Measurements from ENCODE around the gene RAB3A.
"Not testable (repeated sequence)": the region's sequence is repeated elsewhere in the genome, so short reads cannot be mapped to it uniquely, and the experiment has no call there.

The RAB3A gene

DNA sequence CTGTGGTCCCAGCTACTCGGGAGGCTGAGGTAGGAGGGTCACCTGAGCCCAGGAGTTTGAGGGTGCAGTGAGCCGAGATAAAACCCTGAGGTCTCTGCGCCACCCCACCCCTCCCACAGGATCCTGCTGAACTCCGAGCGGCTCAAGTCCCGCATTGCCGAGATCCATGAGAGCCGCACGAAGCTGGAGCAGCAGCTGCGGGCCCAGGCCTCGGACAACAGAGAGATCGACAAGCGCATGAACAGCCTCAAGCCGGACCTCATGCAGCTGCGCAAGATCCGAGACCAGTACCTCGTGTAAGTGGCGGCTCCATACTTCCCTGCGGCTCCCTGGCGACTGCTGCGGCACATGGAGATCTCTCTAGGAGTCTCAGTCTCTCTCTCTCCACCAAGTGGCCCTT, 36.8 kb downstream of the RAB3A start:
- no peak for DNase-seq

DNA sequence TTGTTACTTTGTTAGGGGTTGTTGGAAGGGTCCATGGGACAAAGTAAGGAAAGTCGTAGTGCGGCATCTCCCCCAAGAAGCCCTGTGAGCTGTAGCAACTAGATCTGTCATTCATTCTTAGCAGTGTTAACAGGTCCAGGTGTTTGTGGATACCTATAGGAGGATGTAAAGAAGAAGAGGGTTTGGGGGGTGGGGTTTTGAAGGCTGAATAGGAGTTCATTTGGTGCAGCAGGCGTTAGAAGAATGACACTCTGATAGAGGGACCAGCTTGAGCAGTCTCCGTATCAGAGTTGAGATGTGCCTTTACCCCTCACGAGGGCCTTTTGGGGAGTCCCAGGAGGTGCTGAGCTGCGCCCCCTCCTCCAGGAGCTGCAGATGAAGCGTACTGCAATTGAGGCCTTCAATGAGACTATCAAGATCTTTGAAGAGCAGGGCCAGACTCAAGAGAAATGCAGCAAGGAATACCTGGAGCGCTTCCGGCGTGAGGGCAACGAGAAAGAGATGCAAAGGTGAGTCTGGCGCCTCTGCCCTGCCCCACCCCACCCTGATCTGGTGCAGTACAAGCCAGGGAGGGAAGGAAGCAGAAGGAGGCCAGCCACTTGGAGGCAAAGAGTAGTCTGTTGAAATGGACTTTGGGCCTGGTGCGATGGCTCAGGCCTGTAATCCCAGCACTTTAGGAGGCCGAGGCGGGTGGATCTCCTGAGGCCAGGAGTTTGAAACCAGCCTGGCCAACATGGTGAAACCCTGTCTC, 37.9 kb downstream of the RAB3A start:
- no peak for DNase-seq

DNA sequence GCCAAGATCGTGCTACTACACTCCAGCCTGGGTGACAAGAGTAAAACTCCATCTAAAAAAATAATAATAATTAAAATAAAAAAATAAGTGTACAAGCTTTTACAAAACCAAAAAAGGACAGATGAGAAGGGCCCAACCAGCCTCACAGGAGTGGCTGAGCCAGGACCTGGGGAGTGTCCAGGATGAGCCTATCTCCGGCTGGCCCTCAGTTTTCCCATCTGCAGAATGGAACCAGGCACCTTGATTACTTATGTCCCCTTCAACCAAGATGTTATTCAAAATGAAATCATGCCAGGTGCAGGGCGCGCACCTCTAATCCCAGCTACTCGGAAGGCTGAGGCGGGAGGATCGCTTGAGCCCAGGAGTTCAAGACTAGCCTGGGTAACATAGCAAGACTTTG, 39.8 kb downstream of the RAB3A start:
- no peak for DNase-seq

DNA sequence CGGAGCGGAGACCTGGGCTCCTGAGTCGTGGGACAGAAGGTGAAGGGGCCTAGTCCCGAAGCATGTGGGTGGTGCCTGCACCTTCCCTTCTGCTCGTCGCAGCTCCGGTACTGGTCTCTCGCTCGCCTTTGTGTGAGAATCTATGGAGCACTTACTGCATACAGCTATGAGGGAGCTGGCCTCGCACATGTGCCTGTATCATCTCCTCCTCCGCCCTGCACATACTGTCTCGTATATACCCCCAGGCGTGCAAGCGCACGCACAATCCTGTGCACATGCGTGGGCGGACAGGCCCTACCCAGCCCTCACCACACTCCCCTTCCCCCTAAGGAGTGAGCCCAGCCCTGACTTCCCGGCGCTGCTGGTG, 42.2 kb downstream of the RAB3A start:
- DNase-seq = no peak

DNA sequence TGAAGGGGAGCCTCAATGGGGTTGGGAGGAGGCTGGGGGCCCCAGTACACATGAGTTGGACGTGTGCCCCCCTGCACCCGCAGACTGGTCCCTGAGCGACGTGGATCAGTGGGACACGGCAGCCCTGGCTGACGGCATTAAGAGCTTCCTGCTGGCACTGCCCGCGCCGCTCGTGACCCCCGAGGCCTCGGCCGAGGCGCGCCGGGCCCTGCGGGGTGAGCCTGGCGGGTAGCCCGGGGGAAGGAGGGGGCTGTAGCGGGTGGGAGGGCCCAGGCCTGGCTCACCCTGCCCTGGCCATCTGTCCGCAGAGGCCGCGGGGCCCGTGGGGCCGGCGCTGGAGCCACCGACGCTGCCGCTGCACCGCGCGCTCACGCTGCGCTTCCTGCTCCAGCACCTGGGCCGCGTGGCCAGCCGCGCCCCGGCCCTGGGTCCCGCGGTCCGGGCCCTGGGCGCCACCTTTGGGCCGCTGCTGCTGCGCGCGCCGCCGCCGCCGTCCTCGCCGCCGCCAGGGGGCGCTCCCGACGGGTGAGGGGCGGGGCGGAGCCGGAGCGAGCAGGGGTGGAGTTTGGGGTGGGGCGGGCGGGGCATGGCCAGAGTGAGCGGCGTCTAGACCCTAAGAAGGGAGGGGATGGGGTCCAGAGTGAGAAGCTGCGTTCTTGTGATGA, 42.7 kb downstream of the RAB3A start:
- peak; percentile 46 for DNase-seq

DNA sequence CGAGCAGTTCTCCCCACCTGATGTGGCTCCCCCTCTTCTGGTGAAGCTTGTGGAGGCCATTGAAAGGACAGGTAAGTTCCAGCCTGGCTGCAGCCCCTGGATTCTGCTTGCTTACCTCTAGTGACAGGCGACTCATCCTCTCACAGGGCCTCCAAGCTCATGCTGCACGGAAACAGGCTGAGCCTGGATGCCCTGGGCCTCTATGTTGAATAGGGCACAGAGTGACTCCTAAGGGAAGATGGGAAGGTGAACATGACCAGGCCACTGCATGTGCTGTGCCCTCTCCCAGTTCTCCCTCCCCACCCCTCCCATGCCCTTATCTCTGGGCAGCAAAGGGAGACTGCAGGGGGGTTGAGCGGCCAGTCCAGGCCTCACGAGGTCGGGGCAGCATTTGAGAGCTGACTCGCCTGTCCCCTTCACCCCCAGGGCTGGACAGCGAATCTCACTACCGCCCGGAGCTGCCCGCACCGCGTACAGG, 43.3 kb downstream of the RAB3A start:
- no peak for DNase-seq

DNA sequence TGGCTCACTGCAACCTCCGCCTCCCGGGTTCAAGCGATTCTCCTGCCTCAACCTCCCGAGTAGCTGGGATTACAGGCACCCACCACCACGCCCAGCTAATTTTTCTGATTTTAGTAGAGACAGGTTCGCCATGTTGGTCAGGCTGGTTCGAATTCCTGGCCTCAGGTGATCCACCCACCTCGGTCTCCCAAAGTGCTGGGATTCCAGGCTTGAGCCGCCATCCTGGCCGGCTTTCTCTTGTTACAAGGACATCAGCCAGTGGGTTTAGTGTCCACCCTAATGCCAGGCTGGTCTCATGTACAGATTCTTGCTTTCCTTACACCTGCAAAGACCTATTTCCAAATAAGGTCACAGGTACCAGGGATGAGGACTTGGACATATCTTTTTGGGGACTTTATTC, 44.0 kb downstream of the RAB3A start:
- DNase-seq = no peak

DNA sequence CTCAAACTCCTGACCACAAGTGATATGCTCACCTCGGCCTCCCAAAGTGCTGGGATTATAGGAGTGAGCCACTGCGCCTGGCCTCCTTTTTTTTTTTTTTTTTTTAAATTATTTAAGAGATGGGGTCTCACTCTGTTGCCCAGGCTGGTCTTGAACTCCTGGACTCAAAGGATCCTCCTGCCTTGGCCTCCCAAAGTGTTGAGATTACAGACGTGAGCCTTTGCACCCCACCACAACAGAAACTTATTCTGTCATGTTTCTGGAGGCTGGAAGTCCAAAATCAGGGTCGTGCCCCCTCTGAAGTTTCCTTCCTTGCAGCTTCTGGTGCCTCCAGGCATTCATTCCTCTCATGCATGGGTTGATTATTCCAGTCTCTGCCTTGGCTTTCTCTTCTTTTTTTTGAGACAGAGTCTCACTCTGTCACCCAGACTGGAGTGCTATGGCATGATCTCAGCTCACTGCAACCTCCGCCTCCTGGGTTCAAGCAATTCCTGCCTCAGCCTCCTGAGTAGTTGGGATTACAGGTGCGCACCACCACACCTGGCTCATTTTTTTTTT, 44.7 kb downstream of the RAB3A start:
- DNase-seq = not testable (repeated sequence)

DNA sequence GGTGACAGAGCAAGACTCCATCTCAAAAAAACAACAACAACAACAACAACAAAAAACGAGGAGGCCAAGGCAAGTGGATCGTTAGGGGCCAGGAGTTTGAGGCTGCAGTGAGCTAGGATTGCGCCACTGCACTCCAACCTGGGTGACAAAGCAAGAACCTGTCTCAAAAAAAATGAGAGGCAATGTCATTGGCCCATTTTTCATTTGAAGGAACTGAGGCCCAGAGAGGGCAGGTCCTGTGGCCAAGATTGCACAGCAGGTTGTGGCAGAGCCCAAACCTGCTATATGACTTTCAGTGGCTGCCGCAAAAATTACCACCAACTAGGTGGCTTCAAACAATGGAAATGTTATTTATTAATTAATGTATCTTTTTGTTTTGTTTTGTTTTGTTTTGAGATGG, 45.4 kb downstream of the RAB3A start:
- DNase-seq = no peak

DNA sequence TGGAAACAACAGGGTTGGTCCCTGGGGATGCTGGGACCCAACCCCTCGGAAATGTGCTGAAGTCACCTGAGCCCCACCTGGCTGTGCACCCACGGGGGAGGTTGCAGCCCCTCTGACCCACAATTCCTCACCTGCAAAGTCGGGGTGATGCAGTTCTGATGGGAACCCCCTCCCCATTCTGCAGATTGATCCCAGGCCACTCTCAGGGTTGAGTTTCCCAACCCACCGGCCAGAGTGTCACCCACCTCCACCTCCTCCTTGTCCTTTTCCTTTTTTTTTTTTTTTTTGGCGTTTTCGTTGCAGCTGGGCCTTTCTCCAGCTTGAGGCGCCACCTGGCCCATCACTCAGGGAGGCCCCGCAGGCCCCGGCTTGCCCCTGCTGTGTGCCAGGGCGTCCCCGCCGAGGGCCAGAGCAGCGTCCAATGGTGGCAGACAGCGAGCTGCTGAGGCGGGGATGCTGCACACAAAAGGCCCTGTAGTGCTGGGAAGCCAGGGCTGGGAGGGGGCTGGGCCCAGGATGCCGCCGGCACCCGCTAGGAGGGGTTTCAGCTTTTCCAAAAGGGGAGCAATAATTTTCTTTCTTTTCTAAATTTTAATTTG, 46.3 kb downstream of the RAB3A start:
- DNase-seq = peak; percentile 81

DNA sequence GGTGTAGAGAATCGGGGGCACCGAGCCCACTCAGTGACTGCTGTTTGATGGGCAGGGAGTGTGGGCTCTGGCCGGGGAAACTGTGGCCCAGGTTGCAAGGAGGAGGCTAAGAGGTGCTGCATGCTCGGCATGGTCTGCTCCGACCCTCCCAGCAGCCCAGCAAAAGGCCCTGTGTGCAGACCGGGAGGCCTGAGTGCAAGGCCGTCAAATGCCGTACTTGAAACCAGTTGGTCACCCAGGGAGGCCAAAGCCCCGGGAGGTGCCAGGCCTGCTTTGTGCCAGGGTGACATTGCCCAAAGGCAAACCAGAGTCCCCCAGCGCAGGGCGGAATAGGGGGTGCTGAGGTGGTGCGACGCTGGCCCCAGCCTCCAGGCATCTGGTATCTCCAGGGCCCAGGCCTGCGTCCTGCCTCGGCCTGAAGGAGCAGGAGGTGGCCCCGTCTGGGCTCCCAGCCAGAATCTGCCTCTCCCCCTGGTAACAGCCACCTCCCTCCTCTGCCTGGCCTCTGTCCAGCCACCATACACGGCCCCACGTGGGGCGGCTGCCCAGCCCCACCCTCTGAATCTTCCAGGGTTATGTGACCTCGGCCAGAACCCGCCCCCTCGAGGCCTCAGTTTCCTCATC, 46.9 kb downstream of the RAB3A start:
- DNase-seq = peak; percentile 69

DNA sequence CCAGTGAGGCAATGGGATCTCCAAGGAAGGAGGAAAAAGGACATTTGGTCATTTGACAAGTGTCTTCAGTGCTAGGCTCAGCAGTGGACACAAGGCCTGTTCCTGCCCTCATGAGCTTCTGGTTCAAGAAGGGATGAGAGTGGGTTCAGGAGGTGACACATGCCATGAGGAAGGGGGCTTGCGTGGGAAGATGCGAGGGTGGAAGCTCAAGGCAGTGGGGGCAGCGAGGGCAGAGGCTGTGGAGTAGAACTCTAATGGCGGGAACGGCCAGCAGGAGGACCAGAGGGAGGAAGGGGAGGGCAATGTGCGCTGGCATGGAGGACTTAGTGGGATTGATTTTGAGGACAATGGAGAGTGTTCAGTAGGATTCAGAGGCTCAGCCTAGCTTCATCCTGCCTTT, 47.6 kb downstream of the RAB3A start:
- no peak for DNase-seq

DNA sequence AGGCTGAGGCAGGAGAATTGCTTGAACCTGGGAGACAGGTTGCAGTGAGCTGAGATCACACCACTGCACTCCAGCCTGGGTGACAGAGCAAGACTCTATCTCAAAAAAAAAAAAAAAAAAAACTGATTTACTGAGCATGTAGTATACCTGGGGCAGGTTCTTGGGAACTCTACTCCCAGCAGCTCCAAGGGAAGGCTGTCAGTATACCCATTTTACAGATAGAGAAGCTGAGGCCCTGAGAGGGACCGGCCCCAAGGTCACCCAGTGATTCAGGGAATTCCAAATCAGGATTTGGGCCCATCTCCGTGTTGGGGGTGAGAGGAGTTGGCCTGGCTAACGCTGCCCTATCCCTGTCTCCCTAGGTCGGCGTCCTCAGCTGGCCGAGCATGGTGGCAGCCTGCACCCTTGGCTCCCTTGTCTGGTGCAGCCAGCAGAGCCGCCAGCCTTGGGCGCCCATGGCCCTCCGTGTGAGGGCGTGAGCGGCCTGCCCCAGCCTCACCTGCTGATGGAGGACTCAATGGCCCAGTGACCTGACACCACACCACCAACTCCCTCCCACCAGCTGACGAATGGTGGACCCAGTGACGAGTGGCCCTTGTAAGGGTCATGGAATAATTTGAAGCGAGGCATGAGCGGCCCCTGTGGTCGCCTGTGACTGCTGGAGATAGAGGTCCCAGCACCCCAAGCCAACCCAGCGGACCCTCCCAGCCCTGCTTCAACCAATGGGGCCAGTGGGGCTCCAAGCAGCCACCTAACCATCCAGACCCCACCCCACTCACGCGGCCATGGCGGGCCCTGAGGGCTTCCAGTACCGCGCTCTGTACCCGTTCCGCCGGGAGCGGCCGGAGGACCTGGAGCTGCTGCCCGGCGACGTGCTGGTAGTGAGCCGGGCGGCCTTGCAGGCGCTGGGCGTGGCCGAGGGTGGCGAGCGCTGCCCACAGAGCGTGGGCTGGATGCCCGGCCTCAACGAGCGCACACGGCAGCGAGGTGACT, 48.5 kb downstream of the RAB3A start:
- DNase-seq = no peak

DNA sequence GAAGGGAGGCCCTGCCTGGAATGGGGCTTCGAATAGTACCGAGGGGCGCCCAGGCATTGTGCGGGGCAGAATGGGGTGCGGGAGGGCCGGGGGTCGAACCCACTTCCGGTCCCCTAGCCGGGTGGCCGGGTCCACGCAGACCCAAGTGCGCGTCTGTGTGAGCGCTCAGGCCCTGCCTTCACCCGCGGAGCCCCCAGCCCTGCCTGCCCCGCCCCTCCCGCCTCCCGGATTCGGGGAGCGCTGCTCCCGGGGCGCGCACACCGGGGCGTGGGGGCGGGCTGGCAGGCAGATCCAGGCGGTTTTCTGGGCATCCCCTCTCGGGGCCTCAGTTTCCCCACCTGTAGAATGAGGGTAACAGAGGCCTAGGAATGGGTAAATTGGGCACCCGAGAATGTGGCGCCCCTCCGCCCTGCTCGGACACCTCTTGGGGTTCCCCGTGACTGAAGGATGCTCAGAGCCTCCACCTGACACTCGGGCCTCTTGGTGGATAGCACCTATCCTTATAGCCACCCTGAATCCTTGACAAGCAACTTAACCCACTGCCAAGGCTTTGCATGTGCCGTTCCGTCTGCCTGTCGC, 50.2 kb downstream of the RAB3A start:
- DNase-seq = no peak

DNA sequence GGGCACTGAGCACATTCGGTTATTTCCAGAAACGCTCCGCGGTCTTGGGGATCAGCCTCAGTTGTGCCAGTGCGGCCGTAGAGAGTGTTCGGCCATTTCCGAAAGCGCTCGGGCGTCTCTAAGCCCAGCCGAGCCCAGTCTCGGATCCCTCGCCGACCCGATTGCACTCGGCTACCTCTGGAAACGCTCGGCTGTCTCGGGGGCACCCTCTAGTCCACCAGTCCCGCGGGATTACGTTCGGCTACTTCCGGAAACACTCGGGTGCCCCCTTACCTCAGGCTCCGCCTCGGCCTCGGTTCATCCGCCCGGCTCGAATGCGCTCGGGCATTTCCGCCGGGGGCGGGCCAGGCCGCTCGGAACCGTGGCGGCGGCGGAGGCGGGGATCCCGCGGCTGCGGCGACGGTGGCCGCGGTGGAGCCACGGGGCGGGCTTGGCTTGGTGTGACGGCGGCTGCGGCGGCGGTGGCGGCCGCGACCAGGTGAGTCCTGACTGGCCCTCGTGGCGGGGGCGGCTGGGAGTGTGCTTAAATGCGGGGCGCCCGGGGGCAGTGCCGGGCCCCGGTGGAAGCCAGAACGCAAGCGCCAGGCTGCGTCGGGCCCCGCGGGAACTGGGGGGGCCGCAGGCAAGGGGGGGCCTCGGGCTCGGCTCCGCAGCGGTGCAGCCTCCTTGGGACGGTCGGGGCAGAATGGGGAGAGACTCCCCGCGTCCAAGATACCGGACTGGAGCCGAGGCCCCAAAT, 50.9 kb downstream of the RAB3A start, which contains the start of gene PIK3R2:
TSS of gene PIK3R2 (plus strand) at position 347 of the 739 bp plus-strand sequence. CDS start 2,717 bp downstream, outside the sequence.
- DNase-seq = peak; percentile 99

DNA sequence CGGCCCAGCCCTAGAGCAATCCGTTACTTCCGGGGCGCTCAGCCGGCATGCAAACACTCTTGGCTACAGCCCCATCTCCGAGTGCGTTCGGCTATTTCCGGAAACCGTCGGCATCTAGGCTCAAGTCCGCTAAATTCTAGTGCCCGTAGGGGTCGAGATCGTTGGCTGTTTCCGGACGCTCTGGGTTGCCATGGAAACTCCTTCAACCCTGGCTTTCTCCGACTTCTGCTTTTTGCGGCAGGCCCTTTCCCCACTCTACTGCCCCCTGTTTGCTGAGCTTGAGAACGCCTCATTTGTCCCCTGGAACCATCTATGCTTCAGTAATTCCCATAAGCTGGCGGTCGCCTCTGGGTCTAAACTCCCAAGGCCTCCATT, 51.4 kb downstream of the RAB3A start:
- peak; percentile 85 for DNase-seq

DNA sequence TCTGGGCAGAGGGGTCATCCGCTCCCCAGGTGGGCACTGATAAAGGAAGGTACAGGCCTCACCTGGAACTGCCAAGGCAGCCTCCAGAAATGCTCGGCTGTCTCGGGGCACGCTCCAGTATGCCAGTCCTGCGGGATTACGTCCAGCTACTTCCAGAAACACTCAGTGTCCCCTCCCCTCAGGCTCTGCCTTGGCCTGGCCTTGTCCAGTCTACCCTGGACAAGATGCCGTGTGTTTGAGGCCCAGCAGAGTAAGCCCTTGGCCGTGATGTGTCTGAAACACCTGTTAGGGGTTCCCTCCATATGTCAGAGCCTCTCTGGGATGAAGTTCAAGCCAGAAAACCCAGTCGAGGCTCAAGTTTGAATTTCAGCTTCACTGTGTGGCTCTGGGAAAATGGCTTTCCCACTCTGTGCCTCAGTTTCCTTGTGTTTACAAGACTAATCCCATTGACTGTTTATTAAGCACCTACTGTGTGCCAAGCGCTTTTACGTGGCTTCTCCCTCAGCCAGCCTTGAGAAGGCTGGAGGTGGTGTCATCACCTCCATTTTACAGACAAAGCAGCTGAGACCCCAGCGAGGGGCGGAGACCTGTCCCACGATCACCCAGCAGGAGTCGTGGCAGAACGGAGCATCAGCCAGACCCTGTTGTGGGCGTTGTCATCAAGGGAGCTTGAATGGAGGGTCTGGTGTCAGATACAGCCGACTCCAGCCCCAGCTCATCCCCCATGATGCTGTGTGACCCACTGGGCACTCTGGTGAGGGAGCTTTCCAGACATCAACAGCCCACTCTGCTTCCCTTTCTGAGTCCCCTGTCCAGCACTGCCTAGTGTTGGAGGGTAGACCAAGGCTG, 52.8 kb downstream of the RAB3A start:
- DNase-seq = no peak

DNA sequence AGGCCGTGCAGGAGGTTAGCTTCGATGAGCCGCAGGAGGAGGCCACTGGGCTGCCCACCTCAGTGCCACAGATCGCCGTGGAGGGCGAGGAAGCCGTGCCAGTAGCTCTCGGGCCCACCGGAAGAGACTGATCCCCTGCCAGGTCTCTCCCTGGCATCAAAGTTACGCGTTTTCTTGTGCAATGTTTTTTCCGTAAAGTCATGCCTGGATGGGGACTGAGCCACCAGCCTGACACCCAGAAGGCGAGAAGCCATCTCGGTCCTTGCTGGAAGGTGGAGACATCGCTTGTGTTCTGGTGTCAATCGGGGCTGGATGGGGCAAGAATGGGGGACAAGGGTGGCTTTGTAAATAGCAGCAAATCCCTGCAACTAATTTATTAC, 54.3 kb downstream of the RAB3A start:
- no peak for DNase-seq

DNA sequence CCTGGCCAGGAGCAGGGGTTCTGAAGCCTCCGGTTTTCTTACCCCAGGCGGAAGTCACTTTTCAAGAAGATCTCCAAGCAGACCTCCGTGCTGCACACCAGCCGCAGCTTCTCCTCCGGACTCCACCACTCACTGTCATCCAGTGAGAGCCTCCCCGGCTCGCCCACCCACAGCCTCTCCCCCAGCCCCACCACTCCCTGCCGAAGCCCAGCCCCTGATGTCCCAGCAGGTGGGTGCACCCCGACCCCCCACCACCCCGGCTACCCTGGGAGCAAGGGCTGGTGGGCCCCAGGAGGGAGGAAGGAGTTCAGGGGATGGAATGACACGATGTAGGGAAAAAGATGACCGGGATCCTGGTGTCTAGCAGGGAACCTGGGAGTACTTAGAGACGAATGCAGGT, 56.4 kb downstream of the RAB3A start:
- no peak for DNase-seq
